Hepatocyte (in vitro differentiated cells): ENCODE results near the gene GPN2.

Source experiments
- CTCF ChIP-seq: fragments of 200-600 bp; sonication (generic); IDR thresholded peaks from 2 replicates; pipeline ENCODE4 v1.5.1; 2016; ENCODE audit warnings: antibody characterized with exemption, mild to moderate bottlenecking; ENCODE audit not compliant: poor library complexity
- EZH2 ChIP-seq: fragments of 200-600 bp; sonication (generic); IDR thresholded peaks from 2 replicates; pipeline ENCODE4 v1.6.1; 2016; ENCODE audit warnings: antibody characterized with exemption, mild to moderate bottlenecking, borderline replicate concordance

GRCh38 chr1:26854906-26855305 lies 35.2 kb downstream of the GPN2 start:
- no peak for TF ChIP-seq CTCF
- no peak for TF ChIP-seq EZH2
